MG63 (cell line): ENCODE measurements around the gene GLI3. TPM values are rescaled to one million over a fixed set of nuclear protein-coding genes. Genes with fewer than 3 reads are reported as not detected.
A peak's percentile ranks its signal among the peaks of the same experiment; 100 is the strongest.

ENCODE experiments used
- DNase-seq: peaks from one replicate; pipeline ENCODE4 v3.0.0-alpha.2; 2020
- H3K27me3 ChIP-seq: fragments of 250-450 bp; sonication (Bioruptor Pico); 2 replicates; pipeline ENCODE4 v1.5.1; 2020; ENCODE audit warnings: mild to moderate bottlenecking, moderate library complexity
- H3K36me3 ChIP-seq: fragments of 250-450 bp; sonication (Bioruptor Pico); 2 replicates; pipeline ENCODE4 v1.5.1; 2020; ENCODE audit warnings: mild to moderate bottlenecking, moderate library complexity
- H3K4me3 ChIP-seq: fragments of 250-450 bp; sonication (Bioruptor Pico); 2 replicates; pipeline ENCODE4 v1.5.1; 2020; ENCODE audit warnings: mild to moderate bottlenecking, moderate library complexity
- H3K9me3 ChIP-seq: fragments of 250-450 bp; sonication (Bioruptor Pico); 2 replicates; pipeline ENCODE4 v1.5.1; 2020; ENCODE audit warnings: mild to moderate bottlenecking, moderate library complexity
- total RNA-seq: library from RNA; depleted of rRNA; stranded (reverse); fragments of >200 nt; shearing (Covaris generic); gene quantifications from 2 replicates; pipeline ENCODE4 v1.2.3, GENCODE V29; 2014; ENCODE audit warnings: low replicate concordance

GLI3 gene
- total RNA-seq, 1 experiment from 2014 or later = 0.59 TPM

- no peak overlapping the region for H3K4me3 ChIP-seq
- H3K27me3 ChIP-seq = no peaks in the 10 kb centered on the region
- no peaks in the 10 kb centered on the region for H3K36me3 ChIP-seq
- H3K9me3 ChIP-seq = no peaks in the 10 kb centered on the region
- DNase-seq = no peak
These were observed 312.2 kb downstream of the GLI3 start for GRCh38 chr7:41924796-41925195.

GRCh38 chr7:41922373-41922772, 314.6 kb downstream of the GLI3 start:
- H3K36me3 ChIP-seq = no peaks in the 10 kb centered on the region
- H3K4me3 ChIP-seq = no peak overlapping the region
- no peaks in the 10 kb centered on the region for H3K9me3 ChIP-seq
- DNase-seq = no peak
- no peaks in the 10 kb centered on the region for H3K27me3 ChIP-seq

GRCh38 chr7:41921453-41921981, 315.5 kb downstream of the GLI3 start:
- H3K4me3 ChIP-seq = no peak overlapping the region
- H3K36me3 ChIP-seq = no peaks in the 10 kb centered on the region
- no peaks in the 10 kb centered on the region for H3K9me3 ChIP-seq
- no peaks in the 10 kb centered on the region for H3K27me3 ChIP-seq
- no peak for DNase-seq

DNA sequence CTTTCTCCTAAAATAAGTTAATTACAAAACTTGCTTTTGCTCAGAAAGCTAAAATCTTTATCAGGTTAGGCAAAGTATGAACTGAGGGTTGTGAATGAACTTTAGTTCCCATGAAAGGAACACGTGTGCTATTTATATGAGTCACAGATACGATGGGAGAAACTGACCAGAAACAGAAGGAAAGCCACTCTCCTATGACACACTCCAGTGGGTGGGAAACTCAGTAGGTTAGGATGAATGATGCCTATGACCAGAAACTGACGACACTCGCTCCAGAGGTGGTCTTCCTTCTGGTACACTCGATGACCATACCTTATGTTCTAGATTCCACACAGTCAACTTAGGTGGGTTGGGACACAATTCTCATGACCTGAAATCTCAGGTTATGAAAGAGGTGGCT, 318.4 kb downstream of the GLI3 start:
- Histone ChIP-seq H3K4me3 (no peak overlapping the region), H3K27me3 (no peaks in the 10 kb centered on the region), H3K9me3 (no peaks in the 10 kb centered on the region), H3K36me3 (no peaks in the 10 kb centered on the region)
- DNase-seq = no peak

DNA sequence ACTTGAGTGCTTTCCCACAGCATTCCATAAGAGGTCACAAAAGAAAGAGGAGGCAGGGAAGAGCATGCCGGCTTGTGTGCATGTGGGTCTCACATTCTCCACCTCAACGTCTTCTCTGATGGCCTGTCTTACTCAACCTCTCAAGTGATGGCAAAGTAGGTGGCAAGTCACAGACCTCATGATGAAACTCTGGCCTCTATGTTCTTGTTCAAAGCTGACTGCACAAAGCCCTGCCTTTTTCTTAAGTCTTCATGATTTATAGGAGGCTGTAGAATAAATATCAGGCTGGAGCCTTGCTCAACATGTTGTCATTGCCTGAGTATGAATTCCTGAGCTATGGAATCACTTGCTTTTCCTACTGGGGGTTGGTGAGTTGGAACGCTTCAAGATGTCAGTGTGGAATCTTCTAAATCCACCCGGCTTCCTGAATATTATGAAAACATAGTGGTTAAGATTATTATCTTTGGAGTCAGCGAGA, 320.5 kb downstream of the GLI3 start:
- DNase-seq = peak; percentile 62
- Histone ChIP-seq H3K4me3 (no peak overlapping the region), H3K9me3 (no peaks in the 10 kb centered on the region), H3K36me3 (no peaks in the 10 kb centered on the region), H3K27me3 (no peaks in the 10 kb centered on the region)

DNA sequence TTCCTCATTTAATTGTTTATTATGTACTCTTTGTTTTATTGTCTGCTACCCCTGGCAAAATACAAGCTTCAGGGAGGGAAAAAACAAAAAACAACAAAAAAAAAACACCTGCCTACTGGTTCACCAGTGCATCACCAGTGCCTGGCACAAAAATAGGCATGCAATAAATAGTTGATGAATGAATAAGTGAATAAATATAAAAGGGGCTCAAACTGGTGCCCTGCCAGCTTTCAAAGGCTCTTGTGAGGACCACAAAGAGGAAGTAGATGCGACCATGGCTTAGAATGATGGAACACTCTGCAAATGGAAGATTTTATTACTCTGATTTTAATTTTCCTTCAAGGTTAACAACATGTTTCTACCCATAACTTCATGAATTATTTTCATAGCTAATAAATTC, 321.1 kb downstream of the GLI3 start:
- no peak overlapping the region for H3K4me3 ChIP-seq
- peak; percentile 22 for DNase-seq
- no peaks in the 10 kb centered on the region for H3K36me3 ChIP-seq
- no peaks in the 10 kb centered on the region for H3K9me3 ChIP-seq
- H3K27me3 ChIP-seq = no peaks in the 10 kb centered on the region

GRCh38 chr7:41912851-41913567, 324.0 kb downstream of the GLI3 start:
- Histone ChIP-seq H3K36me3 (no peaks in the 10 kb centered on the region), H3K27me3 (no peaks in the 10 kb centered on the region), H3K4me3 (no peak overlapping the region), H3K9me3 (no peaks in the 10 kb centered on the region)
- DNase-seq = no peak

DNA sequence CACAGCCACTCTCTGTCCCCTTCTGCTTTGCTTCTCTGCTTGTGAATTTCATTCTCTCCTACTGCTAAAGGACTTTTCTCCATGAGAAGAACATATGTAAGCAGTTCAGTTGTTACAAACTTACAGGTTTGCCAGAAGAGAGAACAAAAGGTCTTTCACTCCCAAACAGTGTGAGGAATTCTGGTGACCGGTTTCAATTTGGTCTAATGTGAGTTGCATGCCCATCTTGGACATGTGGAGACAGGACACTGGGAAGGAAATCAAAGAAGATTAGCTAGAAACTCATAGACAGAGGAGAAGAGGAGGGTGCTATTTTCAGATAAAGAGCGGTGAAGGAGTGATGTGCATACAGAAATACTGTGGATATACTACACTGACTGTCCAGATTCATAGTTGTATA, 324.6 kb downstream of the GLI3 start:
- no peaks in the 10 kb centered on the region for H3K36me3 ChIP-seq
- no peaks in the 10 kb centered on the region for H3K27me3 ChIP-seq
- no peaks in the 10 kb centered on the region for H3K9me3 ChIP-seq
- H3K4me3 ChIP-seq = no peak overlapping the region
- DNase-seq = no peak

- no peak overlapping the region for H3K4me3 ChIP-seq
- no peaks in the 10 kb centered on the region for H3K27me3 ChIP-seq
- no peaks in the 10 kb centered on the region for H3K9me3 ChIP-seq
- DNase-seq = no peak
- no peaks in the 10 kb centered on the region for H3K36me3 ChIP-seq
These were observed 325.2 kb downstream of the GLI3 start for GRCh38 chr7:41911792-41912191.
